ENCODE results near the gene WAS.
A peak's percentile ranks its signal among the peaks of the same experiment; 100 is the strongest.
"Not testable (repeated sequence)": the region's sequence is repeated elsewhere in the genome, so short reads cannot be mapped to it uniquely, and the experiment has no call there.

Gene WAS

GRCh38 chrX:48685416-48685815 is 1.8 kb downstream of the WAS start:
- no peak for DNase-seq (ENCODE audit: low spot score)

GRCh38 chrX:48688531-48689150 is 5.0 kb downstream of the WAS start:
- no peak for DNase-seq (ENCODE audit: low spot score)

- DNase-seq (ENCODE audit: low spot score): no peak
Observed at GRCh38 chrX:48689208-48689920, 5.8 kb downstream of the WAS start.

GRCh38 chrX:48691746-48692145 is 8.1 kb downstream of the WAS start:
- not testable (repeated sequence) for DNase-seq (ENCODE audit: low spot score)

- no peak for DNase-seq (ENCODE audit: low spot score)
Observed at GRCh38 chrX:48694776-48695533, 11.4 kb downstream of the WAS start.

- DNase-seq (ENCODE audit: low spot score): no peak
Observed at GRCh38 chrX:48695534-48695896, 11.9 kb downstream of the WAS start.

- DNase-seq (ENCODE audit: low spot score): no peak
Observed at GRCh38 chrX:48695925-48696300, 12.3 kb downstream of the WAS start.

- DNase-seq (ENCODE audit: low spot score): peak; percentile 88
Observed at GRCh38 chrX:48696301-48696908, 12.8 kb downstream of the WAS start, which contains the start of gene SUV39H1. TSS of gene SUV39H1 (plus strand) at chrX:48696734. CDS start at chrX:48696785, 51 bp downstream.

- no peak for DNase-seq (ENCODE audit: low spot score)
Observed at GRCh38 chrX:48696909-48697727, 13.5 kb downstream of the WAS start.

GRCh38 chrX:48698306-48698705 is 14.7 kb downstream of the WAS start:
- no peak for DNase-seq (ENCODE audit: low spot score)

GRCh38 chrX:48700246-48700645 is 16.6 kb downstream of the WAS start:
- DNase-seq (ENCODE audit: low spot score): no peak

GRCh38 chrX:48700951-48701653 is 17.5 kb downstream of the WAS start:
- DNase-seq (ENCODE audit: low spot score): no peak

- no peak for DNase-seq (ENCODE audit: low spot score)
Observed at GRCh38 chrX:48702032-48702431, 18.4 kb downstream of the WAS start.

GRCh38 chrX:48702716-48703115 is 19.1 kb downstream of the WAS start:
- DNase-seq (ENCODE audit: low spot score): no peak

GRCh38 chrX:48703228-48703627 is 19.6 kb downstream of the WAS start:
- no peak for DNase-seq (ENCODE audit: low spot score)

- peak; percentile 52 for DNase-seq (ENCODE audit: low spot score)
Observed at GRCh38 chrX:48703642-48704481, 20.3 kb downstream of the WAS start.

GRCh38 chrX:48705871-48706270 is 22.3 kb downstream of the WAS start:
- DNase-seq (ENCODE audit: low spot score): no peak

GRCh38 chrX:48709522-48710112 is 26.0 kb downstream of the WAS start:
- no peak for DNase-seq (ENCODE audit: low spot score)

- no peak for DNase-seq (ENCODE audit: low spot score)
Observed at GRCh38 chrX:48711162-48711928, 27.7 kb downstream of the WAS start.

Measured in SW480 (cell line).